GM11168 (cell line): ENCODE measurements around the gene PLG.
"Not testable (repeated sequence)": the region's sequence is repeated elsewhere in the genome, so short reads cannot be mapped to it uniquely, and the experiment has no call there.

ENCODE experiments used
- in situ Hi-C: fragments of 300-500 bp; cut with MboI; formaldehyde crosslinking; loops from one replicate; pipeline ENCODE4 v1.12.0; 2022; ENCODE audit warnings: low sequenced_read_pairs; ENCODE audit not compliant: unreplicated experiment

Gene PLG

GRCh38 chr6:160766989-160767646, 65.1 kb downstream of the PLG start:
- in situ Hi-C loops: loop anchor here (25.0 kb wide), 1 partner anchor 345 kb away; no protein-coding TSS in a partner anchor

- in situ Hi-C loops: loop anchor here (25.0 kb wide), 1 partner anchor 345 kb away; no protein-coding TSS in a partner anchor
Observed at GRCh38 chr6:160767647-160768019, 65.6 kb downstream of the PLG start.

GRCh38 chr6:160768101-160768500, 66.1 kb downstream of the PLG start:
- in situ Hi-C loops: loop anchor here (25.0 kb wide), 1 partner anchor 344 kb away; no protein-coding TSS in a partner anchor

- in situ Hi-C loops: loop anchor here (25.0 kb wide), 1 partner anchor 338 kb away; no protein-coding TSS in a partner anchor
Observed at GRCh38 chr6:160774399-160774798, 72.4 kb downstream of the PLG start.

- in situ Hi-C loops: no loop called here
Observed at GRCh38 chr6:160775792-160776580, 73.9 kb downstream of the PLG start.

- in situ Hi-C loops: not testable (repeated sequence)
Observed at GRCh38 chr6:160779095-160779494, 77.1 kb downstream of the PLG start.

GRCh38 chr6:160780656-160781055, 78.6 kb downstream of the PLG start:
- in situ Hi-C loops: not testable (repeated sequence)

- in situ Hi-C loops: no loop called here
Observed at GRCh38 chr6:160781298-160781697, 79.3 kb downstream of the PLG start.

GRCh38 chr6:160782228-160782627, 80.2 kb downstream of the PLG start:
- in situ Hi-C loops: no loop called here

- in situ Hi-C loops: no loop called here
Observed at GRCh38 chr6:160783741-160784140, 81.7 kb downstream of the PLG start.

GRCh38 chr6:160788126-160788525, 86.1 kb downstream of the PLG start:
- in situ Hi-C loops: not testable (repeated sequence)

- in situ Hi-C loops: no loop called here
Observed at GRCh38 chr6:160788806-160789205, 86.8 kb downstream of the PLG start.

- in situ Hi-C loops: no loop called here
Observed at GRCh38 chr6:160789263-160790027, 87.4 kb downstream of the PLG start.

GRCh38 chr6:160790028-160790792, 88.2 kb downstream of the PLG start:
- in situ Hi-C loops: no loop called here

- in situ Hi-C loops: no loop called here
Observed at GRCh38 chr6:160791459-160791858, 89.4 kb downstream of the PLG start.

GRCh38 chr6:160791981-160792418, 90.0 kb downstream of the PLG start:
- in situ Hi-C loops: no loop called here

GRCh38 chr6:160792708-160793107, 90.7 kb downstream of the PLG start:
- in situ Hi-C loops: no loop called here

- in situ Hi-C loops: no loop called here
Observed at GRCh38 chr6:160793652-160794051, 91.6 kb downstream of the PLG start.

- in situ Hi-C loops: no loop called here
Observed at GRCh38 chr6:160795721-160796120, 93.7 kb downstream of the PLG start.

- in situ Hi-C loops: no loop called here
Observed at GRCh38 chr6:160798625-160799024, 96.6 kb downstream of the PLG start.
